GM23338 (cell line): Measurements from ENCODE around the gene DAB1. TPM values are rescaled to one million over a fixed set of nuclear protein-coding genes. Genes with fewer than 3 reads are reported as not detected.
A peak's percentile ranks its signal among the peaks of the same experiment; 100 is the strongest.

Experiments used
- ATAC-seq: fragments of 200-7000 bp; cut with Tn5 transposase; 3 replicates; pipeline ENCODE4 v1.9.1; 2020
- DNase-seq: peaks from one replicate; pipeline ENCODE4 v3.0.0-alpha.2; 2015; ENCODE audit warnings: low spot score
- H2AFZ ChIP-seq: fragments of 200-600 bp; sonication (generic); 2 replicates; pipeline ENCODE4 v1.8.0; 2016; ENCODE audit warnings: antibody characterized with exemption, mild to moderate bottlenecking, moderate library complexity
- H3F3A ChIP-seq: fragments of 200-600 bp; sonication (generic); replicated peaks from 2 replicates; pipeline ENCODE4 v1.8.0; 2017; ENCODE audit warnings: antibody characterized with exemption, mixed run types, low read depth
- H3K27ac ChIP-seq: fragments of 200-600 bp; sonication (generic); 2 replicates; pipeline ENCODE4 v1.6.1; 2016; ENCODE audit warnings: low read depth
- H3K27me3 ChIP-seq: fragments of 200-600 bp; sonication (generic); 2 replicates; pipeline ENCODE4 v1.8.0; 2016; ENCODE audit warnings: mild to moderate bottlenecking, mixed run types, moderate library complexity; ENCODE audit not compliant: insufficient read depth
- H3K36me3 ChIP-seq: fragments of 200-600 bp; sonication (generic); 2 replicates; pipeline ENCODE4 v1.8.0; 2016; ENCODE audit warnings: mild to moderate bottlenecking; ENCODE audit not compliant: insufficient read depth
- H3K4me1 ChIP-seq: fragments of 200-600 bp; sonication (generic); 2 replicates; pipeline ENCODE4 v1.8.0; 2016; ENCODE audit warnings: mild to moderate bottlenecking, moderate library complexity; ENCODE audit not compliant: insufficient read depth
- H3K4me2 ChIP-seq: fragments of 200-600 bp; sonication (generic); 2 replicates; pipeline ENCODE4 v1.7.1; 2017; ENCODE audit warnings: mixed run types
- H3K4me3 ChIP-seq: fragments of 200-600 bp; sonication (generic); 2 replicates; pipeline ENCODE4 v1.6.1; 2016; ENCODE audit warnings: mixed run types
- H3K79me2 ChIP-seq: fragments of 200-600 bp; sonication (generic); replicated peaks from 2 replicates; pipeline ENCODE4 v1.8.0; 2017; ENCODE audit warnings: mild to moderate bottlenecking; ENCODE audit not compliant: insufficient read depth
- H3K9me2 ChIP-seq: fragments of 200-600 bp; sonication (generic); 2 replicates; pipeline ENCODE4 v1.8.0; 2017; ENCODE audit not compliant: insufficient read depth
- H4K20me1 ChIP-seq: fragments of 200-600 bp; sonication (generic); replicated peaks from 2 replicates; pipeline ENCODE4 v1.8.0; 2017; ENCODE audit warnings: mild to moderate bottlenecking; ENCODE audit not compliant: insufficient read depth
- H3K27ac Mint-ChIP-seq: 2 replicates; pipeline ENCODE4 v1.8.0; 2020; ENCODE audit warnings: inconsistent platforms, mild to moderate bottlenecking, moderate library complexity, mixed read lengths
- H3K27me3 Mint-ChIP-seq: 3 replicates; pipeline ENCODE4 v1.8.0; 2022; ENCODE audit warnings: low read depth, mild to moderate bottlenecking, moderate library complexity, mixed read lengths, inconsistent platforms; ENCODE audit not compliant: insufficient read depth, poor library complexity
- H3K36me3 Mint-ChIP-seq: 3 replicates; pipeline ENCODE4 v1.8.0; 2021; ENCODE audit warnings: low read depth, mild to moderate bottlenecking, inconsistent platforms, moderate library complexity, mixed read lengths
- H3K4me1 Mint-ChIP-seq: 3 replicates; pipeline ENCODE4 v1.8.0; 2020; ENCODE audit warnings: mild to moderate bottlenecking, inconsistent platforms, mixed read lengths
- H3K4me3 Mint-ChIP-seq: 3 replicates; pipeline ENCODE4 v1.8.0; 2021; ENCODE audit warnings: moderate library complexity, mild to moderate bottlenecking, inconsistent platforms, mixed read lengths
- H3K9me3 Mint-ChIP-seq: 3 replicates; pipeline ENCODE4 v1.8.0; 2020; ENCODE audit warnings: moderate library complexity, mild to moderate bottlenecking, inconsistent platforms, mixed read lengths
- CREB1 ChIP-seq: fragments of 250-450 bp; sonication (Bioruptor Pico); IDR thresholded peaks from 2 replicates; pipeline ENCODE4 v1.5.0; 2020; ENCODE audit warnings: low read depth, mild to moderate bottlenecking, moderate library complexity
- EZH2 ChIP-seq: fragments of 200-600 bp; sonication (generic); IDR thresholded peaks from one replicate; pipeline ENCODE4 v1.8.0; 2017; ENCODE audit warnings: antibody characterized with exemption, mild to moderate bottlenecking, low read depth; ENCODE audit not compliant: unreplicated experiment
- EZH2phosphoT487 ChIP-seq: fragments of 200-600 bp; sonication (generic); IDR thresholded peaks from one replicate; pipeline ENCODE4 v1.8.1; 2018; ENCODE audit warnings: antibody characterized with exemption; ENCODE audit not compliant: unreplicated experiment
- JUNB ChIP-seq: IDR thresholded peaks from one replicate; pipeline ENCODE4 v1.6.1; 2016; ENCODE audit warnings: antibody characterized with exemption; ENCODE audit not compliant: unreplicated experiment
- NANOG ChIP-seq: IDR thresholded peaks from 2 replicates; pipeline ENCODE4 v1.6.1; 2016; ENCODE audit warnings: antibody characterized with exemption, borderline replicate concordance
- POLR2AphosphoS5 ChIP-seq: IDR thresholded peaks from 2 replicates; pipeline ENCODE4 v1.6.1; 2016; ENCODE audit warnings: antibody characterized with exemption, low read depth
- STAT1 ChIP-seq: IDR thresholded peaks from one replicate; pipeline ENCODE4 v1.6.1; 2016; ENCODE audit warnings: antibody characterized with exemption; ENCODE audit not compliant: unreplicated experiment
- ZNF114 ChIP-seq: fragments of 250-450 bp; sonication (Bioruptor Pico); IDR thresholded peaks from 2 replicates; pipeline ENCODE4 v1.5.0; 2020; ENCODE audit warnings: mild to moderate bottlenecking, moderate library complexity
- ZNF331 ChIP-seq: fragments of 250-450 bp; sonication (Bioruptor Pico); IDR thresholded peaks from 2 replicates; pipeline ENCODE4 v1.5.0; 2020; ENCODE audit warnings: low read depth, mild to moderate bottlenecking, moderate library complexity
- polyA plus RNA-seq: library from polyadenylated mRNA; unstranded; fragments of >200 nt; fragmentation: Nextera tagmentation; extraction: Ambion mirVana; gene quantifications from 2 replicates; pipeline ENCODE4 v1.2.1, GENCODE V29; 2016
- total RNA-seq: library from RNA; depleted of rRNA; stranded (reverse); fragments of >200 nt; shearing (Covaris generic); gene quantifications from 2 replicates; pipeline ENCODE4 v1.2.3, GENCODE V29; 2014
- TF ChIP-seq, protein P1 (sequence below), 2 experiments: fragments of 200-600 bp in 1 of 2; sonication (generic) in 1 of 2; conservative IDR thresholded peaks; 2 replicates each; pipeline versions ENCODE4 v1.5.1 to v1.6.1; 2016 to 2017; ENCODE audit warnings: antibody characterized with exemption in 2 of 2, low read depth in 2 of 2, mild to moderate bottlenecking in 2 of 2, moderate library complexity in 1 of 2
- TF ChIP-seq, protein P2 (sequence below): fragments of 250-450 bp; sonication (Bioruptor Pico); IDR thresholded peaks from 2 replicates; pipeline ENCODE4 v1.5.0; 2020; ENCODE audit warnings: mild to moderate bottlenecking, moderate library complexity
- TF ChIP-seq, protein P3 (sequence below): IDR thresholded peaks from 2 replicates; pipeline ENCODE4 v1.6.1; 2016; ENCODE audit warnings: antibody characterized with exemption
- TF ChIP-seq, protein P4 (sequence below): IDR thresholded peaks from one replicate; pipeline ENCODE4 v1.6.1; 2018; ENCODE audit warnings: antibody characterized with exemption; ENCODE audit not compliant: unreplicated experiment

Gene DAB1
- total and polyA plus RNA-seq, 2 experiments from 2014 or later = 12.8 to 14.5 TPM

DNA sequence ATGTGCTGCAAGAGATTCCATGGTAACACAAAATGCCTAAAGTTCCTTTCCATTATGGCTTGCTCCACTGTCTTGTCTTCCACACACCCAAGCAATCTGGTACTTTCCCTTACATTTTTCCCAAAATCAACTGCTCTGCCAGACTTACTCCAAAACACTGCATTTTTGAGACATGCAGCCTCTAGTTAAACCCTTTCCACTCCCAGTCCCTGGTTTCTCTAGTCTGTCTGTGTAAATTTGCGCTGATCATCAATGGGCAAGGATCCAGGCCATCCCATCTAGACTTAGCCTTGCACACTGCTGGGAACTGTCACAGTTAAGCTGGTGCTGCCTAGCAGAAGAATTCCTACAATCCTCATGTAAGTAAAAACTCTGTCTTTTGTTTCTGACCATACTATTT, 47.8 kb downstream of the DAB1 start:
- Mint-ChIP-seq H3K9me3 (no peaks in the 10 kb centered on the region; the same call in 2 of the 3 replicates), H3K4me1 (peaks cover 16% of the 10 kb centered on the region), H3K27me3 (peaks cover 6% of the 10 kb centered on the region), H3K27ac (peak overlapping the region; percentile 52; the same call in 1 of the 2 replicates), H3K36me3 (no peaks in the 10 kb centered on the region), H3K4me3 (no peak overlapping the region)
- DNase-seq (no peak), ATAC-seq (no peak)
- no peaks in the 10 kb centered on the region for H3K36me3 ChIP-seq
- TF ChIP-seq, protein P1, sequence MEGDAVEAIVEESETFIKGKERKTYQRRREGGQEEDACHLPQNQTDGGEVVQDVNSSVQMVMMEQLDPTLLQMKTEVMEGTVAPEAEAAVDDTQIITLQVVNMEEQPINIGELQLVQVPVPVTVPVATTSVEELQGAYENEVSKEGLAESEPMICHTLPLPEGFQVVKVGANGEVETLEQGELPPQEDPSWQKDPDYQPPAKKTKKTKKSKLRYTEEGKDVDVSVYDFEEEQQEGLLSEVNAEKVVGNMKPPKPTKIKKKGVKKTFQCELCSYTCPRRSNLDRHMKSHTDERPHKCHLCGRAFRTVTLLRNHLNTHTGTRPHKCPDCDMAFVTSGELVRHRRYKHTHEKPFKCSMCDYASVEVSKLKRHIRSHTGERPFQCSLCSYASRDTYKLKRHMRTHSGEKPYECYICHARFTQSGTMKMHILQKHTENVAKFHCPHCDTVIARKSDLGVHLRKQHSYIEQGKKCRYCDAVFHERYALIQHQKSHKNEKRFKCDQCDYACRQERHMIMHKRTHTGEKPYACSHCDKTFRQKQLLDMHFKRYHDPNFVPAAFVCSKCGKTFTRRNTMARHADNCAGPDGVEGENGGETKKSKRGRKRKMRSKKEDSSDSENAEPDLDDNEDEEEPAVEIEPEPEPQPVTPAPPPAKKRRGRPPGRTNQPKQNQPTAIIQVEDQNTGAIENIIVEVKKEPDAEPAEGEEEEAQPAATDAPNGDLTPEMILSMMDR (conservative IDR thresholded peaks at IDR 0.05; ENCODE audit: low read depth in 2 of 2) = no peak
- TF ChIP-seq, protein P2, sequence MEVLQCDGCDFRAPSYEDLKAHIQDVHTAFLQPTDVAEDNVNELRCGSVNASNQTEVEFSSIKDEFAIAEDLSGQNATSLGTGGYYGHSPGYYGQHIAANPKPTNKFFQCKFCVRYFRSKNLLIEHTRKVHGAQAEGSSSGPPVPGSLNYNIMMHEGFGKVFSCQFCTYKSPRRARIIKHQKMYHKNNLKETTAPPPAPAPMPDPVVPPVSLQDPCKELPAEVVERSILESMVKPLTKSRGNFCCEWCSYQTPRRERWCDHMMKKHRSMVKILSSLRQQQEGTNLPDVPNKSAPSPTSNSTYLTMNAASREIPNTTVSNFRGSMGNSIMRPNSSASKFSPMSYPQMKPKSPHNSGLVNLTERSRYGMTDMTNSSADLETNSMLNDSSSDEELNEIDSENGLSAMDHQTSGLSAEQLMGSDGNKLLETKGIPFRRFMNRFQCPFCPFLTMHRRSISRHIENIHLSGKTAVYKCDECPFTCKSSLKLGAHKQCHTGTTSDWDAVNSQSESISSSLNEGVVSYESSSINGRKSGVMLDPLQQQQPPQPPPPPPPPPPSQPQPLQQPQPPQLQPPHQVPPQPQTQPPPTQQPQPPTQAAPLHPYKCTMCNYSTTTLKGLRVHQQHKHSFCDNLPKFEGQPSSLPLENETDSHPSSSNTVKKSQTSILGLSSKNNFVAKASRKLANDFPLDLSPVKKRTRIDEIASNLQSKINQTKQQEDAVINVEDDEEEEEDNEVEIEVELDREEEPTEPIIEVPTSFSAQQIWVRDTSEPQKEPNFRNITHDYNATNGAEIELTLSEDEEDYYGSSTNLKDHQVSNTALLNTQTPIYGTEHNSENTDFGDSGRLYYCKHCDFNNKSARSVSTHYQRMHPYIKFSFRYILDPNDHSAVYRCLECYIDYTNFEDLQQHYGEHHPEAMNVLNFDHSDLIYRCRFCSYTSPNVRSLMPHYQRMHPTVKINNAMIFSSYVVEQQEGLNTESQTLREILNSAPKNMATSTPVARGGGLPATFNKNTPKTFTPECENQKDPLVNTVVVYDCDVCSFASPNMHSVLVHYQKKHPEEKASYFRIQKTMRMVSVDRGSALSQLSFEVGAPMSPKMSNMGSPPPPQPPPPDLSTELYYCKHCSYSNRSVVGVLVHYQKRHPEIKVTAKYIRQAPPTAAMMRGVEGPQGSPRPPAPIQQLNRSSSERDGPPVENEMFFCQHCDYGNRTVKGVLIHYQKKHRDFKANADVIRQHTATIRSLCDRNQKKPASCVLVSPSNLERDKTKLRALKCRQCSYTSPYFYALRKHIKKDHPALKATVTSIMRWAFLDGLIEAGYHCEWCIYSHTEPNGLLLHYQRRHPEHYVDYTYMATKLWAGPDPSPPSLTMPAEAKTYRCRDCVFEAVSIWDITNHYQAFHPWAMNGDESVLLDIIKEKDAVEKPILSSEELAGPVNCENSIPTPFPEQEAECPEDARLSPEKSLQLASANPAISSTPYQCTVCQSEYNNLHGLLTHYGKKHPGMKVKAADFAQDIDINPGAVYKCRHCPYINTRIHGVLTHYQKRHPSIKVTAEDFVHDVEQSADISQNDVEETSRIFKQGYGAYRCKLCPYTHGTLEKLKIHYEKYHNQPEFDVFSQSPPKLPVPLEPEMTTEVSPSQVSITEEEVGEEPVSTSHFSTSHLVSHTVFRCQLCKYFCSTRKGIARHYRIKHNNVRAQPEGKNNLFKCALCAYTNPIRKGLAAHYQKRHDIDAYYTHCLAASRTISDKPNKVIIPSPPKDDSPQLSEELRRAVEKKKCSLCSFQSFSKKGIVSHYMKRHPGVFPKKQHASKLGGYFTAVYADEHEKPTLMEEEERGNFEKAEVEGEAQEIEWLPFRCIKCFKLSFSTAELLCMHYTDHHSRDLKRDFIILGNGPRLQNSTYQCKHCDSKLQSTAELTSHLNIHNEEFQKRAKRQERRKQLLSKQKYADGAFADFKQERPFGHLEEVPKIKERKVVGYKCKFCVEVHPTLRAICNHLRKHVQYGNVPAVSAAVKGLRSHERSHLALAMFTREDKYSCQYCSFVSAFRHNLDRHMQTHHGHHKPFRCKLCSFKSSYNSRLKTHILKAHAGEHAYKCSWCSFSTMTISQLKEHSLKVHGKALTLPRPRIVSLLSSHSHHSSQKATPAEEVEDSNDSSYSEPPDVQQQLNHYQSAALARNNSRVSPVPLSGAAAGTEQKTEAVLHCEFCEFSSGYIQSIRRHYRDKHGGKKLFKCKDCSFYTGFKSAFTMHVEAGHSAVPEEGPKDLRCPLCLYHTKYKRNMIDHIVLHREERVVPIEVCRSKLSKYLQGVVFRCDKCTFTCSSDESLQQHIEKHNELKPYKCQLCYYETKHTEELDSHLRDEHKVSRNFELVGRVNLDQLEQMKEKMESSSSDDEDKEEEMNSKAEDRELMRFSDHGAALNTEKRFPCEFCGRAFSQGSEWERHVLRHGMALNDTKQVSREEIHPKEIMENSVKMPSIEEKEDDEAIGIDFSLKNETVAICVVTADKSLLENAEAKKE (CRISPR knock-in tag) = no peak
- no peak for TF ChIP-seq NANOG
- TF ChIP-seq ZNF114 = no peak
- TF ChIP-seq POLR2AphosphoS5 = no peak
- TF ChIP-seq JUNB = no peak
- no peak for TF ChIP-seq EZH2
- no peak for TF ChIP-seq CREB1 (CRISPR knock-in tag)
- no peak for TF ChIP-seq STAT1
- TF ChIP-seq EZH2phosphoT487 = no peak
- TF ChIP-seq, protein P3, sequence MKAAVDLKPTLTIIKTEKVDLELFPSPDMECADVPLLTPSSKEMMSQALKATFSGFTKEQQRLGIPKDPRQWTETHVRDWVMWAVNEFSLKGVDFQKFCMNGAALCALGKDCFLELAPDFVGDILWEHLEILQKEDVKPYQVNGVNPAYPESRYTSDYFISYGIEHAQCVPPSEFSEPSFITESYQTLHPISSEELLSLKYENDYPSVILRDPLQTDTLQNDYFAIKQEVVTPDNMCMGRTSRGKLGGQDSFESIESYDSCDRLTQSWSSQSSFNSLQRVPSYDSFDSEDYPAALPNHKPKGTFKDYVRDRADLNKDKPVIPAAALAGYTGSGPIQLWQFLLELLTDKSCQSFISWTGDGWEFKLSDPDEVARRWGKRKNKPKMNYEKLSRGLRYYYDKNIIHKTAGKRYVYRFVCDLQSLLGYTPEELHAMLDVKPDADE = no peak
- no peak for TF ChIP-seq ZNF331 (CRISPR knock-in tag)
- TF ChIP-seq, protein P4, sequence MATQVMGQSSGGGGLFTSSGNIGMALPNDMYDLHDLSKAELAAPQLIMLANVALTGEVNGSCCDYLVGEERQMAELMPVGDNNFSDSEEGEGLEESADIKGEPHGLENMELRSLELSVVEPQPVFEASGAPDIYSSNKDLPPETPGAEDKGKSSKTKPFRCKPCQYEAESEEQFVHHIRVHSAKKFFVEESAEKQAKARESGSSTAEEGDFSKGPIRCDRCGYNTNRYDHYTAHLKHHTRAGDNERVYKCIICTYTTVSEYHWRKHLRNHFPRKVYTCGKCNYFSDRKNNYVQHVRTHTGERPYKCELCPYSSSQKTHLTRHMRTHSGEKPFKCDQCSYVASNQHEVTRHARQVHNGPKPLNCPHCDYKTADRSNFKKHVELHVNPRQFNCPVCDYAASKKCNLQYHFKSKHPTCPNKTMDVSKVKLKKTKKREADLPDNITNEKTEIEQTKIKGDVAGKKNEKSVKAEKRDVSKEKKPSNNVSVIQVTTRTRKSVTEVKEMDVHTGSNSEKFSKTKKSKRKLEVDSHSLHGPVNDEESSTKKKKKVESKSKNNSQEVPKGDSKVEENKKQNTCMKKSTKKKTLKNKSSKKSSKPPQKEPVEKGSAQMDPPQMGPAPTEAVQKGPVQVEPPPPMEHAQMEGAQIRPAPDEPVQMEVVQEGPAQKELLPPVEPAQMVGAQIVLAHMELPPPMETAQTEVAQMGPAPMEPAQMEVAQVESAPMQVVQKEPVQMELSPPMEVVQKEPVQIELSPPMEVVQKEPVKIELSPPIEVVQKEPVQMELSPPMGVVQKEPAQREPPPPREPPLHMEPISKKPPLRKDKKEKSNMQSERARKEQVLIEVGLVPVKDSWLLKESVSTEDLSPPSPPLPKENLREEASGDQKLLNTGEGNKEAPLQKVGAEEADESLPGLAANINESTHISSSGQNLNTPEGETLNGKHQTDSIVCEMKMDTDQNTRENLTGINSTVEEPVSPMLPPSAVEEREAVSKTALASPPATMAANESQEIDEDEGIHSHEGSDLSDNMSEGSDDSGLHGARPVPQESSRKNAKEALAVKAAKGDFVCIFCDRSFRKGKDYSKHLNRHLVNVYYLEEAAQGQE = no peak
- no peak overlapping the region for H2AFZ ChIP-seq
- no peaks in the 10 kb centered on the region for H3K9me2 ChIP-seq
- peaks cover 22% of the 10 kb centered on the region for H3K79me2 ChIP-seq
- peaks cover 19% of the 10 kb centered on the region for H3K4me1 ChIP-seq
- no peak overlapping the region for H3K27ac ChIP-seq
- no peak overlapping the region for H3K4me2 ChIP-seq
- H3F3A ChIP-seq = no peaks in the 10 kb centered on the region
- H3K27me3 ChIP-seq = no peaks in the 10 kb centered on the region
- no peak overlapping the region for H3K4me3 ChIP-seq
- 0 out of 2 replicates have a peak, but pooled peaks cover 4% of the 10 kb centered on the region for H4K20me1 ChIP-seq
